Mammary epithelial cell (primary cell): ENCODE data around the gene TTC7B.

Experiments used
- EZH2 ChIP-seq: IDR thresholded peaks from 2 replicates; pipeline ENCODE4 v1.6.1; 2012; ENCODE audit warnings: low read length, inconsistent platforms, borderline replicate concordance
- TF ChIP-seq, protein P1 (sequence below), 2 donors: IDR thresholded peaks in 1 of 2; conservative IDR thresholded peaks in 1 of 2; 2 replicates each; pipeline ENCODE4 v1.5.1; 2011 to 2012; ENCODE audit warnings: inconsistent platforms in 2 of 2, low read length in 2 of 2, mild to moderate bottlenecking in 2 of 2, control low read depth in 1 of 2, low read depth in 1 of 2; ENCODE audit not compliant: insufficient read depth in 1 of 2; ENCODE audit errors: extremely low read depth in 1 of 2

DNA sequence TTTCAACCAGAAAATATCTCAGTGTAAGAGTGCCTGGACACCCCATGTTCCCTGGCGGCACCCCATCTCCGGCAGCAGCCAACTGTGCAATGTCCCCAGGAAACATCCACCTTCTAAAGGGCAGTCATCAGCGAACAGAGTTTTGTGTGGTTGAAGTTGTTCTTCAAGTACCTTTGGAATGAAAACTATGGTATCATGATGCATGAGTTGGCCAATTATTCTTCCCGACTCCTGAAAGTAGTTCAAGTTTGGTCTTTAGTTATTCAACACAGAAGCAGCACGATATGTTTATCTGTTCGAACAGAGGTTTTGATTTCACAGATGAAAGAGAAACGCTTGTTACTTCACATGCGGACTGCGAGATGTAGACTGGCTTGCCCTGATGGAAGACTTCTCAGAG lies 21.1 kb upstream of the TTC7B start:
- TF ChIP-seq, protein P1, sequence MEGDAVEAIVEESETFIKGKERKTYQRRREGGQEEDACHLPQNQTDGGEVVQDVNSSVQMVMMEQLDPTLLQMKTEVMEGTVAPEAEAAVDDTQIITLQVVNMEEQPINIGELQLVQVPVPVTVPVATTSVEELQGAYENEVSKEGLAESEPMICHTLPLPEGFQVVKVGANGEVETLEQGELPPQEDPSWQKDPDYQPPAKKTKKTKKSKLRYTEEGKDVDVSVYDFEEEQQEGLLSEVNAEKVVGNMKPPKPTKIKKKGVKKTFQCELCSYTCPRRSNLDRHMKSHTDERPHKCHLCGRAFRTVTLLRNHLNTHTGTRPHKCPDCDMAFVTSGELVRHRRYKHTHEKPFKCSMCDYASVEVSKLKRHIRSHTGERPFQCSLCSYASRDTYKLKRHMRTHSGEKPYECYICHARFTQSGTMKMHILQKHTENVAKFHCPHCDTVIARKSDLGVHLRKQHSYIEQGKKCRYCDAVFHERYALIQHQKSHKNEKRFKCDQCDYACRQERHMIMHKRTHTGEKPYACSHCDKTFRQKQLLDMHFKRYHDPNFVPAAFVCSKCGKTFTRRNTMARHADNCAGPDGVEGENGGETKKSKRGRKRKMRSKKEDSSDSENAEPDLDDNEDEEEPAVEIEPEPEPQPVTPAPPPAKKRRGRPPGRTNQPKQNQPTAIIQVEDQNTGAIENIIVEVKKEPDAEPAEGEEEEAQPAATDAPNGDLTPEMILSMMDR (conservative IDR thresholded peaks at IDR 0.05 in 1 of 2, IDR thresholded peaks at IDR 0.05 in 1 of 2; ENCODE audit: extremely low read depth in 1 of 2, insufficient read depth in 1 of 2, low read depth in 1 of 2, low read length in 2 of 2), result no peak
- TF ChIP-seq EZH2, result no peak
